ENCODE measurements around the gene ATP2B2.

ATP2B2 gene

GRCh38 chr3:10534066-10534465, 28.7 kb upstream of the ATP2B2 start:
- no peak overlapping the region for H3K4me3 ChIP-seq (ENCODE audit: low read depth, low read length)
- DNase-seq (ENCODE audit: low read depth) = no peak
- no peak for TF ChIP-seq POLR2A (IDR thresholded peaks at IDR 0.05; ENCODE audit: extremely low read depth, insufficient read length)
- TF ChIP-seq CTCF (IDR thresholded peaks at IDR 0.05; ENCODE audit: low read depth, low read length) = no peak
- no peak for TF ChIP-seq MYC (IDR thresholded peaks at IDR 0.05; ENCODE audit: low read depth, low read length)
- TF ChIP-seq, protein P1, sequence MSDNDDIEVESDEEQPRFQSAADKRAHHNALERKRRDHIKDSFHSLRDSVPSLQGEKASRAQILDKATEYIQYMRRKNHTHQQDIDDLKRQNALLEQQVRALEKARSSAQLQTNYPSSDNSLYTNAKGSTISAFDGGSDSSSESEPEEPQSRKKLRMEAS (IDR thresholded peaks at IDR 0.05; ENCODE audit: low read depth, low read length) = no peak

DNA sequence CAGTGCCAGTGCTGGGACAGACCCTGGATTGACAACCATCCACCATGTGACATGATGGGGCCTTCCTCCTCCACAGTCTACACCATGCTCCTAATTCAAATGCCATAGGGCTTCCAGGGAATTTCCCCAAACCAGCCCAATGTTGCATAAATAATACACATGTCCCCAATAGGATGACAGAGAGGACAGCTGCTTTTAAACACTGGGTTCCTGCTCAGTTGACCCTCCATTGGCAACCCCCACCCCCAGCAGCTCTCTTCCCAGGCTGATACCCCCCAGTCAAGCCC, 28.3 kb upstream of the ATP2B2 start:
- no peak overlapping the region for H3K4me3 ChIP-seq (ENCODE audit: low read depth, low read length)
- no peak for TF ChIP-seq POLR2A (IDR thresholded peaks at IDR 0.05; ENCODE audit: extremely low read depth, insufficient read length)
- no peak for TF ChIP-seq CTCF (IDR thresholded peaks at IDR 0.05; ENCODE audit: low read depth, low read length)
- TF ChIP-seq MYC (IDR thresholded peaks at IDR 0.05; ENCODE audit: low read depth, low read length) = no peak
- TF ChIP-seq, protein P1 (IDR thresholded peaks at IDR 0.05; ENCODE audit: low read depth, low read length) = no peak
- DNase-seq (ENCODE audit: low read depth) = no peak

- TF ChIP-seq MYC (IDR thresholded peaks at IDR 0.05; ENCODE audit: low read depth, low read length) = no peak
- TF ChIP-seq, protein P1 (IDR thresholded peaks at IDR 0.05; ENCODE audit: low read depth, low read length) = no peak
- TF ChIP-seq CTCF (IDR thresholded peaks at IDR 0.05; ENCODE audit: low read depth, low read length) = no peak
- no peak for DNase-seq (ENCODE audit: low read depth)
- no peak overlapping the region for H3K4me3 ChIP-seq (ENCODE audit: low read depth, low read length)
Measured at GRCh38 chr3:10532939-10533736, 27.8 kb upstream of the ATP2B2 start.

DNA sequence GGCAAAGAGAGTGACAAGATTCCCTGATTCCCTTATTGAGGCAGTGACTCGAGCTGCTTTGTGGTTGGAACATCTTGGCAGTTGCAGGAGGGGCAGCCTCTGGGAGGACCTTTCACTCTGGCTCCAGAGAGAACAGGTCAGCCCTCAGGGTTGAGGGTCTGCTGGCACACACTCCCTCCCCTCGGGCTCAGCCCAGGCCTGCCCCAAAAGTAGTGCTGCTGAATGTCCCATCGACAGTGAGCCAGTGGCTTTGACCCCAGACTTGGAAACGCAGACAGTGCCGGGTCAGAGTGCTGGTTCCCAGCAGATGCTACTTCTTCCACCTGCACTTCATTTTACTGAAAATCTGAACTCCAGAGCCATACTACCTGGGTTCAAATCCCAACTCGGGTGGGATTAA, 25.6 kb upstream of the ATP2B2 start:
- DNase-seq (ENCODE audit: low read depth) = no peak

GRCh38 chr3:10530241-10530640, 24.9 kb upstream of the ATP2B2 start:
- TF ChIP-seq MYC (IDR thresholded peaks at IDR 0.05; ENCODE audit: low read depth, low read length) (no peak), CTCF (IDR thresholded peaks at IDR 0.05; ENCODE audit: low read depth, low read length) (no peak), POLR2A (IDR thresholded peaks at IDR 0.05; ENCODE audit: extremely low read depth, insufficient read length) (no peak)
- TF ChIP-seq, protein P1 (IDR thresholded peaks at IDR 0.05; ENCODE audit: low read depth, low read length) = no peak
- H3K4me3 ChIP-seq (ENCODE audit: low read depth, low read length) = no peak overlapping the region
- no peak for DNase-seq (ENCODE audit: low read depth)

More for the DNA sequence above, 25.6 kb upstream of the ATP2B2 start:
- no peak overlapping the region for H3K4me3 ChIP-seq (ENCODE audit: low read depth, low read length)
- TF ChIP-seq, protein P1 (IDR thresholded peaks at IDR 0.05; ENCODE audit: low read depth, low read length) = no peak
- no peak for TF ChIP-seq MYC (IDR thresholded peaks at IDR 0.05; ENCODE audit: low read depth, low read length)
- TF ChIP-seq POLR2A (IDR thresholded peaks at IDR 0.05; ENCODE audit: extremely low read depth, insufficient read length) = no peak
- TF ChIP-seq CTCF (IDR thresholded peaks at IDR 0.05; ENCODE audit: low read depth, low read length) = no peak
